T-helper 2 cell treated with Interferon-gamma antibody and Interleukin-4, amounts not matched to agents 100 ng/mL and 5 ng/mL, for 36 hours (primary cell): ENCODE data around the gene UQCRHL. TPM values are rescaled to one million over a fixed set of nuclear protein-coding genes. Genes with fewer than 3 reads are reported as not detected.
"Not testable (repeated sequence)": the region's sequence is repeated elsewhere in the genome, so short reads cannot be mapped to it uniquely, and the experiment has no call there.

Source experiments
- intact Hi-C: fragments of 100-400 bp; cut with micrococcal nuclease; formaldehyde crosslinking; loops from one replicate; pipeline ENCODE4 v1.15.1; 2023
- total RNA-seq: library from RNA; stranded (reverse); gene quantifications from 2 replicates; pipeline ENCODE4 v1.2.3, GENCODE V29; 2022

UQCRHL gene
- total RNA-seq, 1 donor from 2014 or later: 1.4 TPM

GRCh38 chr1:15835741-15836510 lies 28.5 kb upstream of the UQCRHL start:
- intact Hi-C loops: loop anchor here (1.0 to 5.0 kb wide), 4 partner anchors 11 to 516 kb away; partner anchors contain the start of genes DDI2, FBXO42, SPEN and ZBTB17

DNA sequence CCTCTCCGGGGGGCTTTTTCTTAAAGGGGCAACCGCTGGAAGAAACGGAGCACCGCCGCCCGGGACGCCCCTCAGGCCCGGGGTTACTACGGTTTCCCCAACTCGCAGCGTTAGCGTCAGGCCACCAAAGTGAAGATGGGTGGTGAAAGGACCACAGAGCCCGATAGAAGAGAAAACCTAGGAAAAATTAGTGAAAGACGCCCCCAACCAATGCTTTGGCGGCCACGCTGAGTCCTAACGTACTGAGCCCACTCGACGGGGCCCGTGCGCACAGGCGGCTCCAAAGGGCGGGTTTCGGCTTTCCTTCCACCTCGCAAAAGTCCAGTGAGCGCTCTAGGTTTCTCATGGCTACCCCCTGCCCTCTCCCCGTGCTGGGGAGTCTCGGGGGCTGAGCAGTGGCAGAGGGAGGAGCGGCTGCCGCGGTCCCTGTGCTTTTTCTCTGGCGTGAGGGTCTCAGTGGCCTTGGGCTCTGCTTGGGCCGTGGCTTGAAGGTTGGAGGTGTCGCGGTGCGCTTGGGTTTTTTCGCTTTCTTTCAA lies 27.8 kb upstream of the UQCRHL start:
- intact Hi-C loops: loop anchor here (1.0 to 5.0 kb wide), 4 partner anchors 12 to 517 kb away; partner anchors contain the start of genes DDI2, FBXO42, SPEN and ZBTB17

GRCh38 chr1:15834406-15835204 lies 27.2 kb upstream of the UQCRHL start:
- intact Hi-C loops: loop anchor here (1.0 to 5.0 kb wide), 6 partner anchors 13 to 518 kb away; partner anchors contain the start of genes DDI2, DNAJC16, FBXO42 and SPEN

DNA sequence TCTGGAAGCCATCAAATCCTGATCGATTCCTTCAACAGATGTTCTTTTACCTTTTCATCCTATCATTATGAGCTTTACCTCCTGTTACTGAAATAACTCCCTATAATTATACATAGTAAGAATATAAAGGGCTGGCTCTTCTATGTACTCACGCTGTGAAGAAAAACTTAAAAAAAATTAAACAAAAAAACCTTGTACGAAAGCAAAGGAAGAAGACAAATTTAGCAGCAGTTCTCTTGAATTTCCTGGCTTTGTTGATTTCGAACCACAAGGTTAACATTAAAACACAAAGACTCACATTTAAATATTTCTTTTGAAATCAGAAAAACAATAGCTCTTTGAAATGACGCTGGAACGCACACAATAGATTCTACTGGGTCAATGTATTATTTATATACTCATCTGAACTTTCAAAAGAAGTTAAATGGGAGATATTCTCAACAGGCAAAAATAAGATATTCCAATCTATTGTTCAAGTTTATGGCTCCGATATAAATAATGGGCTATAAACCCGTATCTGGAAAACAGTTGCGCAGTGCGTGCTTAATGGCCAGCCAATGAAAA lies 26.5 kb upstream of the UQCRHL start:
- intact Hi-C loops: loop anchor here (1.0 to 5.0 kb wide), 2 partner anchors 83 to 308 kb away; partner anchors contain the start of gene DNAJC16

DNA sequence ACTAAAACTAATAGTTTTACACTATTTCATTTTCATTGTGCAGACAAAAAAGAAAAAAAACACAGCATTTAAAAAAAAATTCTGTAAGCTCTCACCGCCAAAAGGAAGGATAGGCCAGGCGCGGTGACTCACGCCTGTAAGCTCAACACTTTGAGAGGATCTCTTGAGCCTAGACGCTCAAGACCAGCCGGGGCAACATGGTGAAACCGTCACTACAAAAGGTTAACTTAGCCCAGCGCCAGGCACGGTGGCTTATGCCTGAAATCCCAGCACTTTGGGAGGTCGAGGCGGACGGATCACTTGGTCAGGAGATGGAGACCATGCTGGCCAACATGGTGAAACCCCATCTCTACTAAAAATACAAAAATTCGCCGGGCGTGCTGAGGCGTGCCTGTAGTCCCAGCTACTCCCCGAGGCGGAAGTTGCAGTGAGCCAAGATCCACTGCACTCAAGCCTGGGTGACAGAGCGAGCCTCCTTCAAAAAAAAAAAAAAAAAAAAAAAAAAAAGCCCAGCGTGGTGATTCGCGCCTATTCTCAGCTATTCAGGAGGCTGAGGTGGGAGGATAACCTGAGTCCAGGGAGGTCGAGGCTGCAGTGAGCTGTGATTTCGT lies 25.7 kb upstream of the UQCRHL start:
- intact Hi-C loops: loop anchor here (5.0 kb wide), 1 partner anchor 84 kb away; no protein-coding TSS in a partner anchor

DNA sequence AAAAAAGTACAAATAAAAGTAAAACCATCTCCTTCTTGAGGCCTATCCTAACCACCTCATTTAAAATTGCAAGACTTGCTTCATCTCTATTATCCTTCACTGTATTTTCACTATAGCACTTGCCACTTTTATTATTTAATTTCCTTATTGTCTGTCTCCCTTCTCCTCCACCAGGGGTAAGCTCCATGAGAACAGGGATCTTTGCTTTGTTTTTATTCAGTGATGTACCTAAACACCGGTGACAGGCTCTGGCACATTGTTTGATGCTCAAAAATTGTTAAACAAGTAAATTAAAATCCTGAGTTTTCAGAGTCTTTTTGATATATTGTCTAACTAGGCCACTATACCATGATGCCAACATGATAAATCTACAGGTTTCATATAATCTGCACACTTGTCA lies 22.8 kb upstream of the UQCRHL start:
- intact Hi-C loops: loop anchor here (5.0 kb wide), 1 partner anchor 87 kb away; no protein-coding TSS in a partner anchor

- intact Hi-C loops: not testable (repeated sequence)
Measured at GRCh38 chr1:15828931-15829330, 21.5 kb upstream of the UQCRHL start.

DNA sequence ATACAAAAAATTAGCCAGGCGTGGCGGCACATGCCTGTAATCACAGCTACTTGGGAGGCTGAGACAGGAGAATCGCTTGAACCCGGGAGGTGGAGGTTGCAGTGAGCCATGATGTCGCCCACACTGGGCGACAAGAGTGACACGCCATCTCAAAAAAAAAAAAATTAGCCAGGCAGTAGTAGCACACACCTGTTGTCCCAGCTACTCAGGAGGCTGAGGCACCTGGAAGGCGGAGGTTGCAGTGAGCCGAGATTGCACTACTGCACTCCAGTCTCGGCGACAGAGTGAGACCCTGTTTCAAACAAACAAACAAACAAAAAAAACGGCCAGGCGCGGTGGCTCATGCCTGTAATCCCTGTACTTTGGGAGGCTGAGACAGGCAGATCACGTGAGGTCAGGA lies 20.1 kb upstream of the UQCRHL start:
- intact Hi-C loops: not testable (repeated sequence)

DNA sequence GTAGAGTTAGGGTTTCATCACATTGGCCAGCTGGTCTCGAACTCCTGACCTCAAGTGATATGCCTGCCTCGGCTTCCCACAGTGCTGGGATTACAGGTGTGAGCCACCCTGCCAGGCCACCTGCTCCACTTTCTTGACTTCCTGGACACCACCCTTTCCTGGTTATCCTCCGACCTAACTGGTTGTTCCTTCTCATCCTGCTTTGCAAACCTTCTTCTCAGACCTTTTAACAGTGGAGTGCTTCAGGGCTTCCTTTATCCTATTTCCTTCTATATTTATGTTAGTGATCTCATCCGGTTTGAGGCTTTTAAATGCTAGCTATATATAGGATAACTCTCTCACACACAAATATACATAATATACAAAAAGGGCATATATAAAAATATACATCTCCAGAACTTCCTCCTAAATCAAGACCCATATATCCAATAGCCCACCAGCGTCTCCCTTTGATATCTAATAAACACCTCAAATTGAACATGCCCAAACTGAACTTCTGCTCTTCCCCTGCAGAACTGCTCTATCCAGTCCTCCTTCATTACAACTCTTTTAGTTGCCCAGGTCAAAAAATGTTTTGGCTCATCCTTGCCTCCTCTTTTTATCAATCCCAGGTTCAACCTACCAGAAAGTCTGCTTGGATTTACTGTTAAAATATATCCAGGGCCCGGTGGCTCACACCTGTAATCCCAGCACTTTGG lies 19.5 kb upstream of the UQCRHL start:
- intact Hi-C loops: no loop called here

DNA sequence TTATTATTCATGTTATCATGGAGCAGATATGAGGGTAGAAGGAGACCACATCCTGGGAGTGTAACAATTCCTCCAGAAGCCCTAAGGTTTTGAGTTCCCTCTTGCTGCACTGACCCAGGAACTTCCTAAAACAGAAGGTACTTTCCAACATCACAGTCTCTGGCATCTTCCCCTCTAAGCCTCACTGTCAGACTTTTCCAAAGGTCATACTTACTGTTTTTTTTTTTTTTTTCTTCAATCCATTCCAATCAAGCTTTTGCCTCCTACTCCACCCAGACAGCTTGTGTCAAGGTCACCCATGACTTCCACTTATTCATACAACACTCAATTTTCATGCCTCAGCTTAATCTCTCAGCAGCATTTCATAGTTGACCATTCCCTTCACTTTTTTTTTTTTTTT lies 18.4 kb upstream of the UQCRHL start:
- intact Hi-C loops: no loop called here

DNA sequence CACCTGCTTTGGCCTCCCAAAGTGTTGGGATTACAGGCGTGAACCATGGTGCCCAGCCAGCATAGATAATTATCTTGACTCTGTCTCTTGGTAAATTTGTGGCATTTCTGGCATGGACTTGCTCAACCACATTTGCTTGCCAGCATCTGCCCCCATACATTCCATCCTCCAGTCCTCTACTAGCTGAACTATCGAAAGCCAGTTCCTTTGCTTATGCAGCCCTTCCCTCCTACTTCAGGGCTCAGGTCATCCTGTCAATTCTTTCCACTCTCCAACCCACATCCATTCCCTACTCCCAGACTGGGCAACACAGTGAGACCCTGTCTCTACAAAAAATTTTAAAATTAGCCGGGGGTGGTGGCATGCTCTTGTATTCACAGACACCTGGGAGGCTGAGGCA lies 13.0 kb upstream of the UQCRHL start:
- intact Hi-C loops: no loop called here

- intact Hi-C loops: loop anchor here (5.0 kb wide), 1 partner anchor 191 kb away; no protein-coding TSS in a partner anchor
Measured at GRCh38 chr1:15816674-15817073, 9.2 kb upstream of the UQCRHL start.

- intact Hi-C loops: no loop called here
Measured at GRCh38 chr1:15810073-15810472, 2.6 kb upstream of the UQCRHL start.

- intact Hi-C loops: no loop called here
Measured at GRCh38 chr1:15808955-15809354, 1.5 kb upstream of the UQCRHL start.

DNA sequence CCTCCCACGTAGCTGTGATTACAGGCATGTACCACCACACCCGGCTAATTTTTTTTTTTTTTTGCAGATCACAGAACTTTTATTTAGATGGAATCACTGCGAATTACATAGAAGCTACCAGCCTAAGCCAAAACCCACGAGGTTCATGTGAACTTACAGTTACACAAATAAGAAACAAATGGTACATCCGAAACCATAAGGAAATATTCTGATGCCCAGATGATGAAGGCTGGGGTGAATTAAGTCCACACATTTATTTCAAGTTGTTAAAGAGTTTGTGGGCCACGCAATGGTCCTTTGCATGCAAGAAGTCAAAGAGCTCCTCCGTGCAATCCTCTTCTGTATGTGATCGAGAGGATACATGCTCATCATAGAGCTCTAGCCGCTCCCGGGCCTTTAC lies 328 bp downstream of the UQCRHL start:
- intact Hi-C loops: no loop called here

GRCh38 chr1:15804060-15804459 lies 3.4 kb downstream of the UQCRHL start:
- intact Hi-C loops: no loop called here

- intact Hi-C loops: no loop called here
Measured at GRCh38 chr1:15803380-15803779, 4.1 kb downstream of the UQCRHL start.

DNA sequence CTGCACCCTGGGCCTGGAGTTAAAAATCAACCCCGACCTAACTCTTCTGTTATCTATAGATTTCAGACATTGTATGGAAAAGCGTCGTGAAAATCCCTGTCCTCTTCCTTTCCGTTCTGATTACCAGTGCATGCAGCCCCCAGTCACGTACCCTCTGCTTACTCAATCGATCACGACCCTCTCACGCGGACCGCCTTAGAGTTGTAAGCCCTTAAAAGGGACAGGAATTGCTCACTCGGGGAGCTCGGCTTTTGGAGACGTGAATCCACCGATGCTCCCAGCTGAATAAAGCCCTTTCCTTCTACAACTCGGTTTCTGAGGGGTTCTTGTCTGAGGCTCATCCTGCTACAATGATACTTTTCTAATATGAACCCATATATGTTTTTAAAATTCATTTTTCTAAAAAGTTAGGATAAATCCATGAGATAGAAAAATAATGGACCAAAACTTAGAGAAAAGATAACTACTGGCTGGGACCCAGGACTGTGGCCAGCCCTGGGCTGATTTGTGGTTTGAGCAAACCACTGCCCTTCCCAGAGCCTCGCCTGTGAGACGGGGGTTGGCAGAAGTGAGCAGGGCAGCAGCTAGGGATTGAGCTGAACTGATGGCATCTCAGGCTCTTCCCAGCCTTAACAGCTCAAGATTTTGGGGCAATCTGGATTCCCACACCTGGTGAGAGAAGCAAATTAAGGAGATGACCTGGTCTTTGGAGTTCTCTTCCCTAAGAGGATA lies 5.0 kb downstream of the UQCRHL start:
- intact Hi-C loops: no loop called here

GRCh38 chr1:15799928-15800835 lies 7.3 kb downstream of the UQCRHL start:
- intact Hi-C loops: no loop called here
